IPS-18a (cell line): Measurements from ENCODE around the gene CCDC88B.

Experiments used
- H3K27ac ChIP-seq: one replicate; pipeline ENCODE4 v1.5.1; 2013; ENCODE audit warnings: low read length
- H3K27me3 ChIP-seq: one replicate; pipeline ENCODE4 v1.6.1; 2013; ENCODE audit warnings: mild to moderate bottlenecking, low read length; ENCODE audit not compliant: control insufficient read depth, insufficient read depth
- H3K36me3 ChIP-seq: one replicate; pipeline ENCODE4 v1.6.1; 2013; ENCODE audit warnings: low read depth, low read length; ENCODE audit not compliant: control insufficient read depth
- H3K4me1 ChIP-seq: one replicate; pipeline ENCODE4 v1.6.1; 2013; ENCODE audit warnings: low read depth, low read length; ENCODE audit not compliant: control insufficient read depth
- H3K4me3 ChIP-seq: one replicate; pipeline ENCODE4 v1.5.1; 2013; ENCODE audit warnings: low read length
- H3K9ac ChIP-seq: one replicate; pipeline ENCODE4 v1.6.1; 2013; ENCODE audit warnings: mild to moderate bottlenecking, low read length, moderate library complexity
- H3K9me3 ChIP-seq: one replicate; pipeline ENCODE4 v1.6.1; 2013; ENCODE audit warnings: low read depth, low read length; ENCODE audit not compliant: control insufficient read depth

Gene CCDC88B

GRCh38 chr11:64406221-64406946 lies 66.4 kb downstream of the CCDC88B start:
- Histone ChIP-seq H3K9me3 (no peaks in the 10 kb centered on the region), H3K27ac (no peak overlapping the region), H3K27me3 (peaks cover 15% of the 10 kb centered on the region), H3K36me3 (no peaks in the 10 kb centered on the region), H3K4me3 (no peak overlapping the region), H3K9ac (no peak overlapping the region), H3K4me1 (no peaks in the 10 kb centered on the region)
